Measurements from ENCODE around the gene NRDC. TPM values are rescaled to one million over a fixed set of nuclear protein-coding genes. Genes with fewer than 3 reads are reported as not detected.
A peak's percentile ranks its signal among the peaks of the same experiment; 100 is the strongest.

The NRDC gene
- total and polyA plus RNA-seq, 4 donors: 47.7 to 115 (median 96.1) TPM

DNA sequence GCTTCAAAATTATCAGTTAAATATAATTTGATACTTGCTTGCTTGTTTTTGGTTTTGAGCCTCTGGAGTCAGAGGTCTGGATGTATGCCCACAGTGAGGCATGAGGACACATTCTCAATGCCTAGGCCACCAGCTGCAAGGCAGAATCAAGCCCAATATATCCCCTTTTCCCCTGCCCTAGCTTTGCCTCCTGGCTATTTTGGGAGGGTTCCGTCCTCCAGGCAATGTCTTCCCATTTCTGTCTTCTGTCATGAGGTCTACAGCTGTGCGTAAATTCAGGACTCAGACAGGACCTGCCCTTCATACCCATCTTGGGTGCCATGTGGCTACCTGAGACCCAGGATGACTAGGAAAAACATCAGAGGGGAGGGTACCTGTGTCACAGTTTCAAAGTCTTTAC lies 19.2 kb downstream of the NRDC start:
- DNase-seq: no peak
- H3K4me1 ChIP-seq (ENCODE audit: control insufficient read depth in 1 of 2, insufficient read depth in 2 of 2, low read length in 2 of 2): no peaks in the 10 kb centered on the region
- H3K4me3 ChIP-seq (ENCODE audit: low read length in 2 of 2): no peak overlapping the region
- intact Hi-C loops (cut with DNase I): no loop called here
- H3K27me3 ChIP-seq (ENCODE audit: control insufficient read depth in 1 of 2, insufficient read depth in 2 of 2, low read length in 1 of 2): no peaks in the 10 kb centered on the region
- WGBS, 2 donors: 83 to 96% methylated on average over 2 of the region's 2 CpGs
- ATAC-seq (ENCODE audit: low FRiP score): no peak
- H3K36me3 ChIP-seq (ENCODE audit: control insufficient read depth in 1 of 2, insufficient read depth in 2 of 2, low read length in 1 of 2): peaks cover 0 to 2% of the 10 kb centered on the region in 2 donors
- no peaks in the 10 kb centered on the region for H3K9me3 ChIP-seq (ENCODE audit: control insufficient read depth, low read length)
- H3K27ac ChIP-seq (ENCODE audit: low read depth in 1 of 2, low read length in 2 of 2): no peak overlapping the region

GRCh38 chr1:51858892-51859291 lies 19.6 kb downstream of the NRDC start:
- H3K4me1 ChIP-seq (ENCODE audit: control insufficient read depth in 1 of 2, insufficient read depth in 2 of 2, low read length in 2 of 2): no peaks in the 10 kb centered on the region
- WGBS, 2 donors: 63 to 76% methylated on average over 1 of the region's 1 CpG
- H3K27me3 ChIP-seq (ENCODE audit: control insufficient read depth in 1 of 2, insufficient read depth in 2 of 2, low read length in 1 of 2): no peaks in the 10 kb centered on the region
- H3K36me3 ChIP-seq (ENCODE audit: control insufficient read depth in 1 of 2, insufficient read depth in 2 of 2, low read length in 1 of 2): peaks cover 0 to 2% of the 10 kb centered on the region in 2 donors
- no peak overlapping the region for H3K4me3 ChIP-seq (ENCODE audit: low read length in 2 of 2)
- intact Hi-C loops (cut with DNase I): no loop called here
- ATAC-seq (ENCODE audit: low FRiP score): no peak
- H3K9me3 ChIP-seq (ENCODE audit: control insufficient read depth, low read length): no peaks in the 10 kb centered on the region
- no peak for DNase-seq
- H3K27ac ChIP-seq (ENCODE audit: low read depth in 1 of 2, low read length in 2 of 2): no peak overlapping the region

DNA sequence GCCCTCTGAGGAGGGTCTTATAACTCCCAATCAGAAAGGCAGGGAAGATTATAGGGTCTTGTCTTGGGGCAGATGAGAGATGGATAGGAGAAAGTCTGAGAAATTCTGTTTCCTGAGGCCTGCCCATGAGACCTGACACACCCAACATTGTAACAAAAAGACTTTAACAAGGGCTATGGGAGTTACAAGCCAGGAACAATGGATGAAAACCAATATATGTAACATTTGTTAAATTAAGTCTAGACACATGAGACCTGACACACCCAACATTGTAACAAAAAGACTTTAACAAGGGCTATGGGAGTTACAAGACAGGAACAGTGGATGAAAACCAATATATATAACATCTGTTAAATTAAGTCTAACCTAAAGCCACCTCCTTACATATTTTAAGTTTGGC lies 21.8 kb downstream of the NRDC start:
- Histone ChIP-seq H3K27ac (ENCODE audit: low read depth in 1 of 2, low read length in 2 of 2) (no peak overlapping the region), H3K36me3 (ENCODE audit: control insufficient read depth in 1 of 2, insufficient read depth in 2 of 2, low read length in 1 of 2) (peaks cover 0 to 2% of the 10 kb centered on the region in 2 donors), H3K9me3 (ENCODE audit: control insufficient read depth, low read length) (no peaks in the 10 kb centered on the region), H3K4me1 (ENCODE audit: control insufficient read depth in 1 of 2, insufficient read depth in 2 of 2, low read length in 2 of 2) (peaks cover 0 to 4% of the 10 kb centered on the region in 2 donors), H3K4me3 (ENCODE audit: low read length in 2 of 2) (no peak overlapping the region), H3K27me3 (ENCODE audit: control insufficient read depth in 1 of 2, insufficient read depth in 2 of 2, low read length in 1 of 2) (no peaks in the 10 kb centered on the region)
- intact Hi-C loops (cut with DNase I): no loop called here
- ATAC-seq (ENCODE audit: low FRiP score): no peak
- no peak for DNase-seq

- no peak overlapping the region for H3K27ac ChIP-seq (ENCODE audit: low read depth in 1 of 2, low read length in 2 of 2)
- H3K4me1 ChIP-seq (ENCODE audit: control insufficient read depth in 1 of 2, insufficient read depth in 2 of 2, low read length in 2 of 2): peaks cover 0 to 9% of the 10 kb centered on the region in 2 donors
- no peaks in the 10 kb centered on the region for H3K27me3 ChIP-seq (ENCODE audit: control insufficient read depth in 1 of 2, insufficient read depth in 2 of 2, low read length in 1 of 2)
- ATAC-seq (ENCODE audit: low FRiP score) (no peak), DNase-seq (no peak)
- intact Hi-C loops (cut with DNase I): no loop called here
- H3K9me3 ChIP-seq (ENCODE audit: control insufficient read depth, low read length): no peaks in the 10 kb centered on the region
- 96 to 98% methylated on average over 3 of the region's 3 CpGs for WGBS, 2 donors
- peaks cover 0 to 2% of the 10 kb centered on the region in 2 donors for H3K36me3 ChIP-seq (ENCODE audit: control insufficient read depth in 1 of 2, insufficient read depth in 2 of 2, low read length in 1 of 2)
- no peak overlapping the region for H3K4me3 ChIP-seq (ENCODE audit: low read length in 2 of 2)
Measured at GRCh38 chr1:51855624-51856023, 22.9 kb downstream of the NRDC start.

DNA sequence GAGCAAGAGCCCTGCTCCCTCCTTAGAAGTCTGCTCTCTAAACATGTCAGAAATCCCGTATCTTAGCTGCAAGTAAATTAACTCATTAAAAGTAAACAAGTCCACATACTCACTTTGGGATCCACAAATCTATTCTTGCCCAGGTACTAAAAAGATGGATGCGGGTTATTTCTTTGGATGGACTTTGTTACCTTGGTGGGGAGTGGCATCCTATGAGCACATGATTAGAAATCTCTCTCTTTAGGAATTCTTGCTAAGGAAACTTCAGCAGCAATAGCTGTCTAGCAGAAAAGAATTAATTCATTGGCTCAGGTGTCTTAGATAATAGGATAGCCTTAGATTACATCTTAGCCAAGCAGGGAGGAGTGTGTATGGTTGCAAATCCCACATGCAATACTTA lies 25.2 kb downstream of the NRDC start:
- H3K9me3 ChIP-seq (ENCODE audit: control insufficient read depth, low read length): no peaks in the 10 kb centered on the region
- intact Hi-C loops (cut with DNase I): no loop called here
- H3K4me1 ChIP-seq (ENCODE audit: control insufficient read depth in 1 of 2, insufficient read depth in 2 of 2, low read length in 2 of 2): peaks cover 0 to 11% of the 10 kb centered on the region in 2 donors
- no peak overlapping the region for H3K27ac ChIP-seq (ENCODE audit: low read depth in 1 of 2, low read length in 2 of 2)
- H3K36me3 ChIP-seq (ENCODE audit: control insufficient read depth in 1 of 2, insufficient read depth in 2 of 2, low read length in 1 of 2): peaks cover 0 to 2% of the 10 kb centered on the region in 2 donors
- H3K4me3 ChIP-seq (ENCODE audit: low read length in 2 of 2): no peak overlapping the region
- DNase-seq: no peak
- H3K27me3 ChIP-seq (ENCODE audit: control insufficient read depth in 1 of 2, insufficient read depth in 2 of 2, low read length in 1 of 2): no peaks in the 10 kb centered on the region
- no peak for ATAC-seq (ENCODE audit: low FRiP score)
- WGBS, 2 donors: 90 to 93% methylated on average over 2 of the region's 2 CpGs

DNA sequence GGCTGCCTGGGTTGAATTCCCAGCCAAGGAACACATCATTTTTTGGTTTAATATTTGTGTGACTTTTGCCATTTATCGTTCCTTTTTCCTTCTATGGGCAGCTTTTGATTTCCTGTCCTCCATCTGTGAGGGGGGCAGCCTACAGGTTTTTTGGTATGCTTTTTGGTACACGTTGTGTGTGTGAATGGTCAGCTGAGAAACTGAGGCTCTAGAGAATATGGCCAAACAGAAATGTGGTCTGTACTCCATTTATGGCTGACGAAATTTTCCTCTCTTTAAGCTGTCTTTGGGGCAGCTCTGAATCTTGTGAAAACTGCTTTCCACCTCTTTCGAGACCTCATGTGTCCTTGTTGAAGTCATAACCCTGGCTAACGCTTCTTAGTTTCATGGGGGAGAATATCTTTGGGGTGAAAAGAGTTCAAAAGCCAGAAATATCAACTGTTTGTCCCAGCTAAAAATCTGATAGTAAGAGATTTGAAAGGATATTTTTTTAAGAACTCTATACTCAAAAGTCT lies 26.6 kb downstream of the NRDC start:
- DNase-seq: no peak
- Histone ChIP-seq H3K27me3 (ENCODE audit: control insufficient read depth in 1 of 2, insufficient read depth in 2 of 2, low read length in 1 of 2) (no peaks in the 10 kb centered on the region), H3K27ac (ENCODE audit: low read depth in 1 of 2, low read length in 2 of 2) (no peak overlapping the region), H3K4me3 (ENCODE audit: low read length in 2 of 2) (no peak overlapping the region), H3K36me3 (ENCODE audit: control insufficient read depth in 1 of 2, insufficient read depth in 2 of 2, low read length in 1 of 2) (no peaks in the 10 kb centered on the region), H3K9me3 (ENCODE audit: control insufficient read depth, low read length) (no peaks in the 10 kb centered on the region), H3K4me1 (ENCODE audit: control insufficient read depth in 1 of 2, insufficient read depth in 2 of 2, low read length in 2 of 2) (peaks cover 0 to 11% of the 10 kb centered on the region in 2 donors)
- 16 to 26% methylated on average over 5 of the region's 5 CpGs for WGBS, 2 donors
- no peak for ATAC-seq (ENCODE audit: low FRiP score)
- intact Hi-C loops (cut with DNase I): no loop called here

DNA sequence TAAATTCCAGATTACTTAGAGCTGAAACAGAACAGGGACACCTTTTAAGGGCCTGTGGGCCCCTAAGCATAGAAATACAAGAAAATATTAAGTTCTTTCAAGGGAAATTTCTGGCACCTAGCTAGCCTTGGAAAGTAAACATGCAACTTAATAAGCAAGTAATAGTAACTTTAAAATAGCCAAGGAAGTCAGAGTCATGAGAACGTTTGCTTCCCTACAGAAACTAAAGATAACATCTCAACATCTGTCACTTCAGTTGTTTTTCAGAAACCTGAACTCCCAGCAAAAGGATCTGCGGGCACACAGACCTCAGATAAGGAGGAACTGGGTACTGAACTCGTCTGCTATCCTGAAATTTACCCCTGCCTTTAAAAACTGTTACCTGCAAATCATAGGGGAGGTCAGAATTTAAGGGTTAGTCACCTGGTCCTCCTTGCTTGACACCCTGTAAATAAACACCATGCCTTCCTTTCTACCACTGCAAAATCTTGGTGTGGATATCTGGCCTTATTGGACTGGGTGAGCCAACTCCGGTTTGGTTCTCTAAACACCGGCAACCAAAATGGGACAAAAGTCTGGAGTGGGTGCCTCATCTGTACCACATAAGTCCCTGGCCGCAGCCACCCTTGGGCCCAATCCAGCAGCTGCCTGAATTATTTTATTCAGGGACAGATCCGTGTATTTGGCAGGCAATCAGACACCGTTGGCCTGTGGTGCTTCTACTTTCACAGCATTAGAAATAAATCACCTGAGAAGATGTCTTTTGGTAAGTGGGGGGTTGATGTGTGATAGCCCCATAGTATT lies 27.9 kb downstream of the NRDC start:
- Histone ChIP-seq H3K36me3 (ENCODE audit: control insufficient read depth in 1 of 2, insufficient read depth in 2 of 2, low read length in 1 of 2) (no peaks in the 10 kb centered on the region), H3K27ac (ENCODE audit: low read depth in 1 of 2, low read length in 2 of 2) (peak overlapping the region in 1 of 2 donors; percentile 10), H3K4me3 (ENCODE audit: low read length in 2 of 2) (no peak overlapping the region), H3K27me3 (ENCODE audit: control insufficient read depth in 1 of 2, insufficient read depth in 2 of 2, low read length in 1 of 2) (no peaks in the 10 kb centered on the region), H3K4me1 (ENCODE audit: control insufficient read depth in 1 of 2, insufficient read depth in 2 of 2, low read length in 2 of 2) (peaks cover 0 to 11% of the 10 kb centered on the region in 2 donors), H3K9me3 (ENCODE audit: control insufficient read depth, low read length) (no peaks in the 10 kb centered on the region)
- ATAC-seq (ENCODE audit: low FRiP score): no peak
- 16 to 22% methylated on average over 8 of the region's 8 CpGs for WGBS, 2 donors
- intact Hi-C loops (cut with DNase I): no loop called here
- no peak for DNase-seq

DNA sequence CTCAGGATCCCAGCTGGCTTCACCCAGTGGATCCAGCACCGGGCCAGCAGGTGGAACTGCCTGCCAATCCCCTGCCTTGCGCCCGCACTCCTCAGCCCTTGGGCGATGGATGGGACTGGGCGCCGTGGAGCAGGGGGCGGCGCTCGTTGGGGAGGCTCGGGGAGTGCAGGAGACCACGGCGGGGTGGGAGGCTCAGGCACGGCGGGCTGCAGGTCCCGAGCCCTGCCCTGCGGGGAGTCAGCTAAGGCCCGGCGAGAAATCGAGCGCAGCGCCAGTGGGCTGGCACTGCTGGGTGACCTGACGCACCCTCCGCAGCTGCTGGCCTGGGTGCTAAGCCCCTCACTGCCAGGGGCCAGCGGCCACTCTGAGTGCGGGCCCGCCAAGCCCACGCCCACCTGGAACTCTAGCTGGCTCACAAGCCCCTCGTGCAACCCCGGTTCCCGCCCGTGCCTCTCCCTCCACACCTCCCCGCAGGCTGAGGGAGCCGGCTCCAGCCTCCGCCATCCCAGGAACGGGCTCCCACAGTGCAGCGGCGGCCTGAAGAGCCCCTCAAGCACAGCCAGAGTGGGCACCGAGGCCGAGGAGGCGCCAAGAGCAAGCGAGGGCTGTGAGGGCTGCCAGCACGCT lies 31.1 kb downstream of the NRDC start:
- Histone ChIP-seq H3K4me3 (ENCODE audit: low read length in 2 of 2) (no peak overlapping the region), H3K36me3 (ENCODE audit: control insufficient read depth in 1 of 2, insufficient read depth in 2 of 2, low read length in 1 of 2) (no peaks in the 10 kb centered on the region), H3K27me3 (ENCODE audit: control insufficient read depth in 1 of 2, insufficient read depth in 2 of 2, low read length in 1 of 2) (no peaks in the 10 kb centered on the region), H3K9me3 (ENCODE audit: control insufficient read depth, low read length) (no peaks in the 10 kb centered on the region), H3K4me1 (ENCODE audit: control insufficient read depth in 1 of 2, insufficient read depth in 2 of 2, low read length in 2 of 2) (peaks cover 0 to 11% of the 10 kb centered on the region in 2 donors), H3K27ac (ENCODE audit: low read depth in 1 of 2, low read length in 2 of 2) (no peak overlapping the region)
- 98% methylated on average over 39 to 42 of the region's 42 CpGs for WGBS, 2 donors
- DNase-seq (no peak), ATAC-seq (ENCODE audit: low FRiP score) (no peak)
- intact Hi-C loops (cut with DNase I): no loop called here

- intact Hi-C loops (cut with DNase I): no loop called here
- ATAC-seq (ENCODE audit: low FRiP score) (no peak), DNase-seq (no peak)
- Histone ChIP-seq H3K4me3 (ENCODE audit: low read length in 2 of 2) (no peak overlapping the region), H3K36me3 (ENCODE audit: control insufficient read depth in 1 of 2, insufficient read depth in 2 of 2, low read length in 1 of 2) (no peaks in the 10 kb centered on the region), H3K27me3 (ENCODE audit: control insufficient read depth in 1 of 2, insufficient read depth in 2 of 2, low read length in 1 of 2) (no peaks in the 10 kb centered on the region), H3K4me1 (ENCODE audit: control insufficient read depth in 1 of 2, insufficient read depth in 2 of 2, low read length in 2 of 2) (no peaks in the 10 kb centered on the region), H3K9me3 (ENCODE audit: control insufficient read depth, low read length) (no peaks in the 10 kb centered on the region), H3K27ac (ENCODE audit: low read depth in 1 of 2, low read length in 2 of 2) (no peak overlapping the region)
- 78 to 81% methylated on average over 4 of the region's 4 CpGs for WGBS, 2 donors
Measured at GRCh38 chr1:51843948-51844347, 34.6 kb downstream of the NRDC start.
